Upper lobe of right lung (tissue), 1 donor: ENCODE data around the gene ZNF462. TPM values are rescaled to one million over a fixed set of nuclear protein-coding genes. Genes with fewer than 3 reads are reported as not detected.

Experiments
- ATAC-seq: fragments of 200-7000 bp; cut with Tn5 transposase; one replicate; pipeline ENCODE4 v1.9.1; 2020; ENCODE audit warnings: mild to moderate bottlenecking, moderate library complexity
- DNase-seq: peaks from one replicate; pipeline ENCODE4 v3.0.0-alpha.2; 2020
- H3K27ac ChIP-seq: fragments of 200-600 bp; one replicate; pipeline ENCODE4 v1.8.0; 2022
- H3K27me3 ChIP-seq: fragments of 200-600 bp; one replicate; pipeline ENCODE4 v1.8.0; 2022; ENCODE audit warnings: mild to moderate bottlenecking
- H3K36me3 ChIP-seq: fragments of 200-600 bp; one replicate; pipeline ENCODE4 v1.8.0; 2022
- H3K4me1 ChIP-seq: fragments of 200-600 bp; one replicate; pipeline ENCODE4 v1.8.0; 2022
- H3K4me3 ChIP-seq: fragments of 200-600 bp; one replicate; pipeline ENCODE4 v1.8.0; 2022; ENCODE audit warnings: mild to moderate bottlenecking
- H3K9me3 ChIP-seq: fragments of 200-600 bp; one replicate; pipeline ENCODE4 v1.8.0; 2022
- CTCF ChIP-seq: fragments of 200-600 bp; IDR thresholded peaks from one replicate; pipeline ENCODE4 v1.8.0; 2022; ENCODE audit warnings: antibody characterized with exemption
- intact Hi-C: fragments of 100-400 bp; cut with DNase I; formaldehyde crosslinking; loops from one replicate; pipeline ENCODE4 v1.11.0; 2022
- total RNA-seq: library from RNA; stranded (reverse); fragmentation: NEBNext Ultra II Directional; extraction: Animal tissue kit (Norgen Biotek cat#: 25700); gene quantifications from one replicate; pipeline ENCODE4 v1.2.1, GENCODE V29; 2021
- donor health status: DM: no; HTN: yes; CAD: no; lungs with severe emphysema.

Gene ZNF462
- total RNA-seq, 1 donor from 2014 or later, result 25.4 TPM

GRCh38 chr9:106828070-106828469 lies 34.9 kb upstream of the ZNF462 start:
- Histone ChIP-seq H3K4me3 (no peak overlapping the region), H3K9me3 (no peaks in the 10 kb centered on the region), H3K27me3 (no peaks in the 10 kb centered on the region), H3K4me1 (no peaks in the 10 kb centered on the region), H3K36me3 (no peaks in the 10 kb centered on the region), H3K27ac (no peak overlapping the region)
- DNase-seq (no peak), ATAC-seq (no peak)
- TF ChIP-seq CTCF, result no peak
- intact Hi-C loops, result no loop called here

- Histone ChIP-seq H3K27me3 (no peaks in the 10 kb centered on the region), H3K36me3 (no peaks in the 10 kb centered on the region), H3K9me3 (no peaks in the 10 kb centered on the region), H3K27ac (no peak overlapping the region), H3K4me1 (no peaks in the 10 kb centered on the region), H3K4me3 (no peak overlapping the region)
- DNase-seq (no peak), ATAC-seq (no peak)
- intact Hi-C loops, result no loop called here
- TF ChIP-seq CTCF, result no peak
Observed at GRCh38 chr9:106828965-106829364, 34.0 kb upstream of the ZNF462 start.

- intact Hi-C loops, result no loop called here
Observed at GRCh38 chr9:106829666-106830408, 33.1 kb upstream of the ZNF462 start.

GRCh38 chr9:106830527-106831150 lies 32.3 kb upstream of the ZNF462 start:
- Histone ChIP-seq H3K36me3 (no peaks in the 10 kb centered on the region), H3K4me1 (no peaks in the 10 kb centered on the region), H3K4me3 (no peak overlapping the region), H3K27ac (no peak overlapping the region), H3K27me3 (no peaks in the 10 kb centered on the region), H3K9me3 (no peaks in the 10 kb centered on the region)
- TF ChIP-seq CTCF, result no peak
- DNase-seq, result no peak
- intact Hi-C loops, result no loop called here
- ATAC-seq, result no peak

More at GRCh38 chr9:106829666-106830408, 33.1 kb upstream of the ZNF462 start:
- no peak for TF ChIP-seq CTCF
- ATAC-seq, result no peak
- Histone ChIP-seq H3K27me3 (no peaks in the 10 kb centered on the region), H3K36me3 (no peaks in the 10 kb centered on the region), H3K9me3 (no peaks in the 10 kb centered on the region), H3K27ac (no peak overlapping the region), H3K4me1 (no peaks in the 10 kb centered on the region), H3K4me3 (no peak overlapping the region)
- no peak for DNase-seq

GRCh38 chr9:106834888-106835287 lies 28.1 kb upstream of the ZNF462 start:
- no peaks in the 10 kb centered on the region for H3K27me3 ChIP-seq
- H3K9me3 ChIP-seq, result no peaks in the 10 kb centered on the region
- intact Hi-C loops, result no loop called here
- H3K4me3 ChIP-seq, result no peak overlapping the region
- H3K4me1 ChIP-seq, result no peaks in the 10 kb centered on the region
- no peak for TF ChIP-seq CTCF
- H3K36me3 ChIP-seq, result no peaks in the 10 kb centered on the region
- DNase-seq, result no peak
- no peak for ATAC-seq
- no peak overlapping the region for H3K27ac ChIP-seq
